Thyroid gland (tissue), 4 donors: ENCODE data around the gene SETD7.

Experiments
- POLR2A ChIP-seq, 2 donors: fragments of 450-650 bp; IDR thresholded peaks; one replicate each; pipeline ENCODE4 v1.6.1; 2017; ENCODE audit warnings: antibody characterized with exemption in 2 of 2, mild to moderate bottlenecking in 2 of 2, moderate library complexity in 1 of 2
- TF ChIP-seq, protein P1 (sequence below), 6 experiments: fragments of 200-600 bp in 3 of 6; fragments of 450-650 bp in 3 of 6; sonication (generic) in 3 of 6; IDR thresholded peaks; one replicate each; pipeline ENCODE4 v1.5.1; 2016 to 2019; ENCODE audit warnings: antibody characterized with exemption in 6 of 6, mild to moderate bottlenecking in 2 of 6, inconsistent platforms in 1 of 6, moderate library complexity in 1 of 6

DNA sequence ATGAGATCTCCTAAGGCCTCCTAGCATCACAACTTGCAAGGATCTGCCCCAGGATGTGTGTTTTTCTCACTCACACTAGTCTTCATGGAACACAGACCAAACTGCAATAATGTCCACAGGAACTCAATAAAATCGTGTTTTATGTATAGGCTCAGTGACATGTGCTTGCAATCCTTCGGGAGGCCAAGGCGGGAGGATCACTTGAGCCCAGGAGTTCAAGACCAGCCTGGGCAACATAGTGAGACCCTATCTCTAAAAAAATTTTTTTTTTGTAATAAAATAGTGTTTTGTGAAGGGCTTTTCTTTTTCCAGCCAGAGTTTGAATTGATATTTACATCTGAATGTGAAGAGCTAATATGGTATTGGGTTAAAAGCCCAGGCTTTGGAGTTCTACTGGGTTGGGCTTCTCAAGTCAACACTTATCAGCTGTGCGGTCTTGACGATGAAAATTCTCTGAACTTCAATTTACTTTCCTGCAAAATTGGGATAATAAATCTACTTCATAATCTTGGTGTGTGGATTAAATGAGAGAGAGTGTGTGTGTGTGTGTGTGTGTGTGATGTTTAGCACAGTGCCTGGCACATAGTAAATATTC lies 38.7 kb upstream of the SETD7 start:
- TF ChIP-seq, protein P1, sequence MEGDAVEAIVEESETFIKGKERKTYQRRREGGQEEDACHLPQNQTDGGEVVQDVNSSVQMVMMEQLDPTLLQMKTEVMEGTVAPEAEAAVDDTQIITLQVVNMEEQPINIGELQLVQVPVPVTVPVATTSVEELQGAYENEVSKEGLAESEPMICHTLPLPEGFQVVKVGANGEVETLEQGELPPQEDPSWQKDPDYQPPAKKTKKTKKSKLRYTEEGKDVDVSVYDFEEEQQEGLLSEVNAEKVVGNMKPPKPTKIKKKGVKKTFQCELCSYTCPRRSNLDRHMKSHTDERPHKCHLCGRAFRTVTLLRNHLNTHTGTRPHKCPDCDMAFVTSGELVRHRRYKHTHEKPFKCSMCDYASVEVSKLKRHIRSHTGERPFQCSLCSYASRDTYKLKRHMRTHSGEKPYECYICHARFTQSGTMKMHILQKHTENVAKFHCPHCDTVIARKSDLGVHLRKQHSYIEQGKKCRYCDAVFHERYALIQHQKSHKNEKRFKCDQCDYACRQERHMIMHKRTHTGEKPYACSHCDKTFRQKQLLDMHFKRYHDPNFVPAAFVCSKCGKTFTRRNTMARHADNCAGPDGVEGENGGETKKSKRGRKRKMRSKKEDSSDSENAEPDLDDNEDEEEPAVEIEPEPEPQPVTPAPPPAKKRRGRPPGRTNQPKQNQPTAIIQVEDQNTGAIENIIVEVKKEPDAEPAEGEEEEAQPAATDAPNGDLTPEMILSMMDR (IDR thresholded peaks at IDR 0.05): no peak
- TF ChIP-seq POLR2A (IDR thresholded peaks at IDR 0.05): no peak
